Measurements from ENCODE around the gene DDX31.

The DDX31 gene

GRCh38 chr9:132543251-132543650 is 126.5 kb downstream of the DDX31 start:
- no peak for DNase-seq

Measured in right hindlimb (tissue), 1 donor.